ENCODE data around the gene ULK3. TPM values are rescaled to one million over a fixed set of nuclear protein-coding genes. Genes with fewer than 3 reads are reported as not detected.

ULK3 gene
- total RNA-seq, 1 donor from 2014 or later: 52.1 TPM

DNA sequence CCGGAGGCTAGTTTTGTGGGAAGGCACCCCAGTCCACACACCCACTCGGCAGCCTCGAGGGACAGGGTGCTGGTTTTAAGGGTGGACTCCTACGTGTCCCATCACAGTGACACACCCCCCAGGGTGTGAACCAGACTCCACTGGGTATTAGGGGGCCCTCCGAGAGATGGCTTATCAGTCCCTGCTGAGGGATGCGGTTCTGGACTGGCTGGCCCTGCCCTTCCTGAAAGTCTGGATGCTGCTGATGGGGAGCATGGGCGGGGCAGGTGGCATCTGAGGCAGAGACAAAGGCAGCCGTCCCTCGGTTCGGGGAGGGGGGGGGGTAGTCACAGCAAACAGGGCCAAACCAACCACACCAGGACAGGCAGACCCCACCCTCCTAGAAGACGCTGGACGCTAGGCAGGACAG, 939 bp upstream of the ULK3 start:
- Mint-ChIP-seq H3K27me3 (no peaks in the 10 kb centered on the region), H3K36me3 (ENCODE audit: low read depth) (peaks cover 44% of the 10 kb centered on the region), H3K27ac (peak overlapping the region; percentile 77), H3K4me1 (peaks cover 48% of the 10 kb centered on the region), H3K4me3 (no peak overlapping the region), H3K9me3 (no peaks in the 10 kb centered on the region)
- ATAC-seq (ENCODE audit: low read depth) (no peak), DNase-seq (no peak)
- TF ChIP-seq, protein P1, sequence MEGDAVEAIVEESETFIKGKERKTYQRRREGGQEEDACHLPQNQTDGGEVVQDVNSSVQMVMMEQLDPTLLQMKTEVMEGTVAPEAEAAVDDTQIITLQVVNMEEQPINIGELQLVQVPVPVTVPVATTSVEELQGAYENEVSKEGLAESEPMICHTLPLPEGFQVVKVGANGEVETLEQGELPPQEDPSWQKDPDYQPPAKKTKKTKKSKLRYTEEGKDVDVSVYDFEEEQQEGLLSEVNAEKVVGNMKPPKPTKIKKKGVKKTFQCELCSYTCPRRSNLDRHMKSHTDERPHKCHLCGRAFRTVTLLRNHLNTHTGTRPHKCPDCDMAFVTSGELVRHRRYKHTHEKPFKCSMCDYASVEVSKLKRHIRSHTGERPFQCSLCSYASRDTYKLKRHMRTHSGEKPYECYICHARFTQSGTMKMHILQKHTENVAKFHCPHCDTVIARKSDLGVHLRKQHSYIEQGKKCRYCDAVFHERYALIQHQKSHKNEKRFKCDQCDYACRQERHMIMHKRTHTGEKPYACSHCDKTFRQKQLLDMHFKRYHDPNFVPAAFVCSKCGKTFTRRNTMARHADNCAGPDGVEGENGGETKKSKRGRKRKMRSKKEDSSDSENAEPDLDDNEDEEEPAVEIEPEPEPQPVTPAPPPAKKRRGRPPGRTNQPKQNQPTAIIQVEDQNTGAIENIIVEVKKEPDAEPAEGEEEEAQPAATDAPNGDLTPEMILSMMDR (IDR thresholded peaks at IDR 0.05): no peak
- ChIA-PET CTCF (interaction anchor here (1.2 to 2.5 kb wide), 3 partner anchors 26 to 73 kb away, joined by 4 to 8 read pairs (median 5); partner anchors contain the start of gene FAM219B), POLR2A (interaction anchor here (1.0 to 6.3 kb wide), 9 partner anchors 10 to 67 kb away, joined by 3 to 42 read pairs (median 5); partner anchors contain the start of genes CSK and FAM219B)
- intact Hi-C loops (cut with micrococcal nuclease): loop anchor here (1.0 to 2.0 kb wide), 11 partner anchors 13 to 209 kb away; partner anchors contain the start of genes COX5A, CPLX3, FAM219B and MPI

DNA sequence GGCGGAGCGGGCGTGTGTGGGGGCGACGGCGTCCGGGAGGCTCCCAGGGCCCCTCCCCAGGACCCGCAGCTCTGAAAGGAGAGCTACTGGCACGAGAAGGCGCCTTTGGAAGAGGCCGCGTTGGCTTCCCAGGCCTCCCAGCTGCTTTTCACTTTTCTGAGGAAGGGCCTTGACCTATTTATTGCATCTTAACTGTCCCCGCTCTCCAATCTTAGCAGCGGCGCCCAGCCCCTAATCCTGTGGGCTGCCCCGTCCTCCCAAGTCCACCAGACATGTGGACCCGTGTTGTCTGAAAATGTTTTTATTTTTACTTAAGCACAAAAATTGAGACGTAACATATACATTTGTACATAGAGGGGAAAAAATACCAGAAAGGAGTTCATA, 481 bp upstream of the ULK3 start:
- no peak for DNase-seq
- Mint-ChIP-seq H3K27ac (peak overlapping the region; percentile 77), H3K4me3 (peak overlapping the region; percentile 81), H3K4me1 (peaks cover 48% of the 10 kb centered on the region), H3K9me3 (no peaks in the 10 kb centered on the region), H3K36me3 (ENCODE audit: low read depth) (peaks cover 43% of the 10 kb centered on the region), H3K27me3 (no peaks in the 10 kb centered on the region)
- POLR2A ChIA-PET: interaction anchor here (0.6 to 6.3 kb wide), 12 partner anchors 11 to 95 kb away, joined by 3 to 42 read pairs (median 5); partner anchors contain the start of genes COX5A and CSK
- TF ChIP-seq, protein P1 (IDR thresholded peaks at IDR 0.05): no peak
- intact Hi-C loops (cut with micrococcal nuclease): loop anchor here (1.0 to 2.0 kb wide), 11 partner anchors 13 to 209 kb away; partner anchors contain the start of genes COX5A, CPLX3, FAM219B and MPI
- no peak for ATAC-seq (ENCODE audit: low read depth)
- CTCF ChIA-PET: interaction anchor here (1.1 to 2.5 kb wide), 6 partner anchors 27 to 107 kb away, joined by 3 to 14 read pairs (median 4); partner anchors contain the start of gene FAM219B

DNA sequence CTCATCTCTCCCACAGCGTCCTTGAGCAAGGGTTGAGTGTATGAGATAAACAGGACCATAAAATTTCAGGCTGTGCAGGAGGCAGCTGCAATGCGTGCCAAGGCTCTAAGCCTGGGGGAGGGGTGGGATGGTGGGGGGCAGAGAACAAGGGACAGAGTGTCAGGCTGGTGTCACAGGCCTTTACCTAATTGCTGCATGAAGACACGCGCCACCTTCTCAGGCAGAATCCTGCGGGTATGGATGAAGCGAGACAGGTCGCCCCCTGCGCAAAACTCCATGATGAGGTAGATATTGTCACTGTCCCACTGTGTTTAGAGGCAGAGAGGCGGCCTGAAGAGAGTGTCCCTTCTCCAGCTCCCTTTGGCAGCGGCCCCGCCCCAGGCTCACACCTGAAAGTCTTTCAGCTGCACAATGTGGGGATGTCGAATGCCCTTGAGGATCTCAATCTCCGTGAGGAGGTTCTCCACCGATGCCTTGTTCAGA, 1.0 kb downstream of the ULK3 start:
- ChIA-PET POLR2A (interaction anchor here (0.6 to 6.3 kb wide), 10 partner anchors 16 to 799 kb away, joined by 4 to 42 read pairs (median 6); partner anchors contain the start of gene CSK), CTCF (interaction anchor here (1.9 to 2.2 kb wide), 2 partner anchors 60 to 71 kb away, joined by 8 to 14 read pairs; no protein-coding TSS in a partner anchor)
- peaks cover 47% of the 10 kb centered on the region for H3K4me1 Mint-ChIP-seq
- peak overlapping the region; percentile 91 for H3K4me3 Mint-ChIP-seq
- H3K36me3 Mint-ChIP-seq (ENCODE audit: low read depth): peaks cover 31% of the 10 kb centered on the region
- no peaks in the 10 kb centered on the region for H3K9me3 Mint-ChIP-seq
- ATAC-seq (ENCODE audit: low read depth) (no peak), DNase-seq (no peak)
- intact Hi-C loops (cut with micrococcal nuclease): loop anchor here (2.0 kb wide), 4 partner anchors 15 to 207 kb away; partner anchors contain the start of gene CPLX3
- no peaks in the 10 kb centered on the region for H3K27me3 Mint-ChIP-seq
- no peak overlapping the region for H3K27ac Mint-ChIP-seq
- TF ChIP-seq, protein P1 (IDR thresholded peaks at IDR 0.05): no peak

DNA sequence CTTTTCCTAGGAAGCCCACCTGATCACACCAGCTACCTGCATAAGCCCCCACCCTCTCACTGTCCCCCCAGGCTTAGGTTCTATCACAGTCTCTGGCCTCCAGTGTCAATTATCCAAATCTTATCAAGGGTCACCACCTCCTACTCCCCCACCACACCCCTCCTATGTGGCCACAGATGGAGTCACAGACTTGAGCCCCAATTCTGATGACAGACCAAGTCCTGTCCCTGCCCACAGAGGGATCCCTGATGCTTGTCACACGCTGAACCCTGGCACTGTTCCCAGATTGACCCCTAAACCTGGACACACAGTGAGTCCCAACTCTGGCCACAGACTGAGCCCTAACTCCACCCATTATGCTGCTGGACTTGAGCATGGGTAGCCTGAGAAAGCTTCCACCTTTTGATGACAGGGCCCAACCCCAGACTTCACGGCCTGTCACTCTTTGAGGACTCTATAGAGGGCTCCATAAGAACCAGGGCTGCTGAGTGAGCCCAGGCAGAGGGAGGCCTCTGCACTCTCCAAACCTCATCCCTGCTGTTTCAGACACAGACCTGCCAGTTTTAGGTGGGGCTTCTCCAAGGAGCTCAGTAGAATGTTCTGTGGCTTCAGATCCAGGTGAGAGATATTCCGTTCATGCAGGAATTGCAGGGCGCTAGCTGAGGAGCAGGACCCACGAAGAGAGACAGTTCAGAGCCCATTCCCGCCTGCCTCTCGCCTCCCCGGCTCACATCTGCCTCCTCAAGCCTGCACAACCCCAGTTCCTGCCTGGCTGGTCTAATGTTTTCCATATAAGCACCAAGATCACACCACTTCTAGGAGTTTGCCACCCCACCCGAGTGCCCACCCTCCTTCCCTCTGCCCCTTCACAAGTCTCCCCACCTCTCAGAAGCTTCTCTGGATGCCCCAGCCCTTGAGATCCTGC, 1.8 kb downstream of the ULK3 start:
- H3K27ac Mint-ChIP-seq: no peak overlapping the region
- intact Hi-C loops (cut with micrococcal nuclease): no loop called here
- POLR2A ChIA-PET: interaction anchor here (0.6 to 2.5 kb wide), 6 partner anchors 29 to 800 kb away, joined by 3 to 7 read pairs (median 4); no protein-coding TSS in a partner anchor
- peaks cover 31% of the 10 kb centered on the region for H3K36me3 Mint-ChIP-seq (ENCODE audit: low read depth)
- H3K27me3 Mint-ChIP-seq: no peaks in the 10 kb centered on the region
- H3K4me3 Mint-ChIP-seq: peak overlapping the region; percentile 42
- TF ChIP-seq, protein P1 (IDR thresholded peaks at IDR 0.05): no peak
- no peaks in the 10 kb centered on the region for H3K9me3 Mint-ChIP-seq
- CTCF ChIA-PET: interaction anchor here (1.9 to 2.2 kb wide), 2 partner anchors 61 to 70 kb away, joined by 8 to 14 read pairs; no protein-coding TSS in a partner anchor
- no peak for DNase-seq
- peaks cover 45% of the 10 kb centered on the region for H3K4me1 Mint-ChIP-seq
- ATAC-seq (ENCODE audit: low read depth): no peak

Data from activated B cell treated with CpG ODN at 0.5 μM for 24 hours (primary cell).